Neural progenitor cell (in vitro differentiated cells): ENCODE data around the gene ASZ1. TPM values are rescaled to one million over a fixed set of nuclear protein-coding genes. Genes with fewer than 3 reads are reported as not detected.
A peak's percentile ranks its signal among the peaks of the same experiment; 100 is the strongest.

Source experiments
- DNase-seq: peaks from one replicate; pipeline ENCODE4 v3.0.0-alpha.2; 2016; ENCODE audit warnings: low spot score
- H2AFZ ChIP-seq: fragments of 200-600 bp; sonication (generic); replicated peaks from 2 replicates; pipeline ENCODE4 v1.6.1; 2016; ENCODE audit warnings: antibody characterized with exemption
- H3F3A ChIP-seq: fragments of 200-600 bp; sonication (generic); 2 replicates; pipeline ENCODE4 v1.6.1; 2016; ENCODE audit warnings: antibody characterized with exemption, low read depth
- H3K27ac ChIP-seq: fragments of 200-600 bp; sonication (generic); 2 replicates; pipeline ENCODE4 v1.5.1; 2016; ENCODE audit warnings: mild to moderate bottlenecking
- H3K27me3 ChIP-seq: fragments of 200-600 bp; sonication (generic); 2 replicates; pipeline ENCODE4 v1.6.1; 2016; ENCODE audit warnings: mild to moderate bottlenecking, moderate library complexity
- H3K36me3 ChIP-seq: fragments of 200-600 bp; sonication (generic); 2 replicates; pipeline ENCODE4 v1.5.1; 2016
- H3K4me1 ChIP-seq: fragments of 200-600 bp; sonication (generic); 2 replicates; pipeline ENCODE4 v1.6.1; 2016; ENCODE audit warnings: mixed run types
- H3K4me2 ChIP-seq: fragments of 200-600 bp; sonication (generic); 2 replicates; pipeline ENCODE4 v1.6.1; 2016
- H3K4me3 ChIP-seq: fragments of 200-600 bp; sonication (generic); 2 replicates; pipeline ENCODE4 v1.5.1; 2016
- H3K79me2 ChIP-seq: fragments of 200-600 bp; sonication (generic); 2 replicates; pipeline ENCODE4 v1.6.1; 2016; ENCODE audit warnings: low read depth
- H3K9ac ChIP-seq: fragments of 200-600 bp; sonication (generic); 2 replicates; pipeline ENCODE4 v1.6.1; 2016
- H3K9me3 ChIP-seq: fragments of 200-600 bp; sonication (generic); 2 replicates; pipeline ENCODE4 v1.5.1; 2016; ENCODE audit warnings: low read depth
- H4K20me1 ChIP-seq: fragments of 200-600 bp; sonication (generic); 2 replicates; pipeline ENCODE4 v1.6.1; 2016; ENCODE audit warnings: low read depth
- H3K27ac Mint-ChIP-seq: 3 replicates; pipeline ENCODE4 v1.8.0; 2021; ENCODE audit warnings: mixed read lengths
- H3K27me3 Mint-ChIP-seq: 2 replicates; pipeline ENCODE4 v1.8.0; 2022; ENCODE audit warnings: low read depth, mild to moderate bottlenecking, inconsistent platforms, moderate library complexity, mixed read lengths; ENCODE audit not compliant: insufficient read depth
- H3K36me3 Mint-ChIP-seq: 3 replicates; pipeline ENCODE4 v1.8.0; 2021; ENCODE audit warnings: mixed read lengths
- H3K4me1 Mint-ChIP-seq: 3 replicates; pipeline ENCODE4 v1.8.0; 2021; ENCODE audit warnings: mixed read lengths
- H3K4me3 Mint-ChIP-seq: 3 replicates; pipeline ENCODE4 v1.8.0; 2021; ENCODE audit warnings: mild to moderate bottlenecking, moderate library complexity, mixed read lengths
- H3K9me3 Mint-ChIP-seq: 3 replicates; pipeline ENCODE4 v1.8.0; 2020; ENCODE audit warnings: mixed read lengths
- CTCF ChIP-seq: fragments of 200-600 bp; sonication (generic); IDR thresholded peaks from 2 replicates; pipeline ENCODE4 v1.5.1; 2017; ENCODE audit warnings: antibody characterized with exemption, mild to moderate bottlenecking
- EZH2 ChIP-seq: fragments of 200-600 bp; sonication (generic); IDR thresholded peaks from 2 replicates; pipeline ENCODE4 v1.6.1; 2017; ENCODE audit warnings: antibody characterized with exemption, mild to moderate bottlenecking, moderate library complexity
- EZH2phosphoT487 ChIP-seq: fragments of 200-600 bp; sonication (generic); IDR thresholded peaks from 2 replicates; pipeline ENCODE4 v1.6.1; 2017; ENCODE audit warnings: antibody characterized with exemption
- total RNA-seq: library from RNA; depleted of rRNA; stranded (reverse); fragments of >200 nt; gene quantifications from 2 replicates; pipeline ENCODE4 v1.2.3, GENCODE V29; 2015; ENCODE audit warnings: low replicate concordance

ASZ1 gene
- total RNA-seq, 1 donor from 2014 or later: not detected

GRCh38 chr7:117364339-117365080, 62.8 kb downstream of the ASZ1 start:
- no peaks in the 10 kb centered on the region for H3K4me1 Mint-ChIP-seq
- Histone ChIP-seq H3K27ac (no peak overlapping the region), H4K20me1 (no peaks in the 10 kb centered on the region), H3K4me1 (no peaks in the 10 kb centered on the region), H3K9me3 (no peaks in the 10 kb centered on the region), H3F3A (no peaks in the 10 kb centered on the region), H3K79me2 (no peaks in the 10 kb centered on the region), H3K4me2 (no peak overlapping the region), H3K27me3 (no peaks in the 10 kb centered on the region), H3K9ac (no peak overlapping the region), H3K4me3 (no peak overlapping the region), H3K36me3 (no peaks in the 10 kb centered on the region), H2AFZ (peak overlapping the region; percentile 81)
- H3K4me3 Mint-ChIP-seq: no peak overlapping the region
- no peaks in the 10 kb centered on the region for H3K9me3 Mint-ChIP-seq
- TF ChIP-seq CTCF (no peak), EZH2phosphoT487 (no peak), EZH2 (no peak)
- no peaks in the 10 kb centered on the region for H3K36me3 Mint-ChIP-seq
- no peak overlapping the region for H3K27ac Mint-ChIP-seq
- DNase-seq: no peak
- H3K27me3 Mint-ChIP-seq: no peaks in the 10 kb centered on the region

DNA sequence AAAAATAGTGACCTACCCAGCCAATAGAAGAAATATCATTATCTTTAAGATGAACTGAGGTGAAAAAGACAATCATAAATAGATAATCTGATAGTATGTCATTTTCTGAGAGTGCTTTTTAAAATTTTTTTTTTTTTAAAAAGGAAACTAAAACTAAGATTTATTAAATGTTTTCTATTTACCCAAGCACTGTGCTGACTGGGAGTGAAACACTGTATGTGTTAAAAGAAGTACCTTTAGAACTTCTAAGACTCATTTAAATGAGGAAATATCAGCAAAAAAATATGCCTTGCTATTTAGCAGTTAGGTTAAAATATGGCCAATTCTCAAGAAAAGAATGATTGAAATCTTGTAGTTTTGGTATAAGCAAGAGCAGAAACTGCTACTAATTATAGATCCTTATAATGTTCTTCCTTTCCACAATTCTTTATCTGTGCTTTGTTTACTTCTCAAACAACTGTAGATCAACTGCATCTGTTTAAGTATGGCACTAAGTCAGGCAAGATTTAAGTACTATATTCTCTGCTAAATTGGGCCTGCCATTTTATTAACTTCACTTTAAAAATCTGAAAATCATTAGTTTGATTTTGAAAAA, 64.9 kb downstream of the ASZ1 start:
- Histone ChIP-seq H4K20me1 (no peaks in the 10 kb centered on the region), H3K9ac (no peak overlapping the region), H3K79me2 (no peaks in the 10 kb centered on the region), H2AFZ (no peak overlapping the region), H3K36me3 (no peaks in the 10 kb centered on the region), H3K4me2 (no peak overlapping the region), H3K27me3 (no peaks in the 10 kb centered on the region), H3F3A (no peaks in the 10 kb centered on the region), H3K4me3 (no peak overlapping the region), H3K4me1 (no peaks in the 10 kb centered on the region), H3K9me3 (no peaks in the 10 kb centered on the region), H3K27ac (no peak overlapping the region)
- Mint-ChIP-seq H3K27me3 (peaks cover 2% of the 10 kb centered on the region), H3K9me3 (no peaks in the 10 kb centered on the region), H3K36me3 (no peaks in the 10 kb centered on the region), H3K4me3 (no peak overlapping the region), H3K27ac (no peak overlapping the region), H3K4me1 (no peaks in the 10 kb centered on the region)
- no peak for DNase-seq
- TF ChIP-seq EZH2: no peak
- no peak for TF ChIP-seq CTCF
- no peak for TF ChIP-seq EZH2phosphoT487

- Histone ChIP-seq H3K27ac (no peak overlapping the region), H3K36me3 (no peaks in the 10 kb centered on the region), H3K4me2 (peak overlapping the region; percentile 4), H3K4me1 (peaks cover 21% of the 10 kb centered on the region), H2AFZ (no peak overlapping the region), H3K9ac (no peak overlapping the region), H4K20me1 (no peaks in the 10 kb centered on the region), H3K79me2 (no peaks in the 10 kb centered on the region), H3K4me3 (no peak overlapping the region), H3K9me3 (no peaks in the 10 kb centered on the region), H3K27me3 (no peaks in the 10 kb centered on the region), H3F3A (peaks cover 4% of the 10 kb centered on the region)
- DNase-seq: peak; percentile 11
- Mint-ChIP-seq H3K27me3 (peaks cover 3% of the 10 kb centered on the region), H3K9me3 (no peaks in the 10 kb centered on the region), H3K36me3 (no peaks in the 10 kb centered on the region), H3K4me1 (no peaks in the 10 kb centered on the region), H3K27ac (no peak overlapping the region), H3K4me3 (no peak overlapping the region)
- TF ChIP-seq CTCF (no peak), EZH2phosphoT487 (no peak), EZH2 (no peak)
These were observed 77.3 kb downstream of the ASZ1 start for GRCh38 chr7:117350027-117350426.
